DND-41 (cell line): Measurements from ENCODE around the gene ATP2B3.

Source experiments
- ATAC-seq: fragments of 200-7000 bp; cut with Tn5 transposase; 3 replicates; pipeline ENCODE4 v1.9.1; 2021; ENCODE audit warnings: low read depth; ENCODE audit not compliant: insufficient read depth
- DNase-seq: peaks from one replicate; pipeline ENCODE4 v3.0.0-alpha.2; 2020
- H2AFZ ChIP-seq: 2 replicates; pipeline ENCODE4 v1.6.0; 2012; ENCODE audit warnings: low read depth, low read length
- H3K27ac ChIP-seq: 2 replicates; pipeline ENCODE4 v1.5.1; 2012; ENCODE audit warnings: low read length, inconsistent platforms
- H3K27me3 ChIP-seq: fragments of 200-600 bp; sonication (generic); 2 replicates; pipeline ENCODE4 v1.6.0; 2012; ENCODE audit warnings: low read length, mild to moderate bottlenecking, inconsistent platforms; ENCODE audit not compliant: insufficient read depth, poor library complexity
- H3K36me3 ChIP-seq: 2 replicates; pipeline ENCODE4 v1.5.1; 2012; ENCODE audit warnings: low read length, inconsistent platforms; ENCODE audit not compliant: insufficient read depth
- H3K4me1 ChIP-seq: 2 replicates; pipeline ENCODE4 v1.5.1; 2012; ENCODE audit warnings: mild to moderate bottlenecking, low read length; ENCODE audit not compliant: insufficient read depth
- H3K4me2 ChIP-seq: 2 replicates; pipeline ENCODE4 v1.6.0; 2012; ENCODE audit warnings: mild to moderate bottlenecking, moderate library complexity, low read length, inconsistent platforms; ENCODE audit not compliant: insufficient read depth
- H3K4me3 ChIP-seq, 2 experiments: fragments of 200-600 bp in 1 of 2; shearing (Covaris generic) in 1 of 2; 2 replicates each; pipeline ENCODE4 v1.5.1; 2012 to 2016; ENCODE audit warnings: inconsistent platforms in 2 of 2, low read length in 2 of 2, mild to moderate bottlenecking in 2 of 2, low read depth in 1 of 2, moderate library complexity in 1 of 2
- H3K79me2 ChIP-seq: 2 replicates; pipeline ENCODE4 v1.6.0; 2012; ENCODE audit warnings: low read length, inconsistent platforms; ENCODE audit not compliant: insufficient read depth
- H3K9ac ChIP-seq: 2 replicates; pipeline ENCODE4 v1.6.0; 2012; ENCODE audit warnings: low read depth, mild to moderate bottlenecking, inconsistent platforms, low read length, moderate library complexity
- H3K9me3 ChIP-seq: 2 replicates; pipeline ENCODE4 v1.5.1; 2012; ENCODE audit warnings: low read length, moderate library complexity, mild to moderate bottlenecking, inconsistent platforms; ENCODE audit not compliant: insufficient read depth, severe bottlenecking
- H4K20me1 ChIP-seq: 2 replicates; pipeline ENCODE4 v1.6.0; 2012; ENCODE audit warnings: low read length; ENCODE audit not compliant: insufficient read depth
- CTCF ChIP-seq: IDR thresholded peaks from 2 replicates; pipeline ENCODE4 v1.5.1; 2012; ENCODE audit warnings: borderline replicate concordance, low read length, moderate library complexity, mild to moderate bottlenecking; ENCODE audit not compliant: poor library complexity, severe bottlenecking; ENCODE audit errors: extremely low read depth
- EZH2 ChIP-seq: IDR thresholded peaks from 3 replicates; pipeline ENCODE4 v1.6.1; 2012; ENCODE audit warnings: borderline replicate concordance, low read depth, mild to moderate bottlenecking, moderate library complexity, low read length, inconsistent platforms; ENCODE audit not compliant: severe bottlenecking

Gene ATP2B3

GRCh38 chrX:153521034-153521433 lies 3.6 kb downstream of the ATP2B3 start:
- H3K36me3 ChIP-seq, result no peaks in the 10 kb centered on the region
- H3K9me3 ChIP-seq, result no peaks in the 10 kb centered on the region
- no peaks in the 10 kb centered on the region for H4K20me1 ChIP-seq
- no peaks in the 10 kb centered on the region for H3K4me1 ChIP-seq
- TF ChIP-seq EZH2 (no peak), CTCF (no peak)
- H3K27me3 ChIP-seq, result no peaks in the 10 kb centered on the region
- ATAC-seq, result no peak
- H3K4me3 ChIP-seq, result no peak overlapping the region
- no peak overlapping the region for H3K9ac ChIP-seq
- no peak for DNase-seq
- H3K4me2 ChIP-seq, result no peak overlapping the region
- H2AFZ ChIP-seq, result no peak overlapping the region
- no peaks in the 10 kb centered on the region for H3K79me2 ChIP-seq
- H3K27ac ChIP-seq, result no peak overlapping the region

- H3K4me2 ChIP-seq, result no peak overlapping the region
- TF ChIP-seq EZH2 (no peak), CTCF (no peak)
- ATAC-seq, result no peak
Measured at GRCh38 chrX:153522259-153522658, 4.8 kb downstream of the ATP2B3 start.

GRCh38 chrX:153523269-153523668 lies 5.8 kb downstream of the ATP2B3 start:
- H3K27ac ChIP-seq, result no peak overlapping the region

More at GRCh38 chrX:153522259-153522658, 4.8 kb downstream of the ATP2B3 start:
- Histone ChIP-seq H4K20me1 (no peaks in the 10 kb centered on the region), H3K9me3 (no peaks in the 10 kb centered on the region), H2AFZ (no peak overlapping the region), H3K36me3 (no peaks in the 10 kb centered on the region), H3K9ac (no peak overlapping the region), H3K4me3 (no peak overlapping the region), H3K4me1 (no peaks in the 10 kb centered on the region), H3K79me2 (no peaks in the 10 kb centered on the region), H3K27me3 (no peaks in the 10 kb centered on the region), H3K27ac (no peak overlapping the region)
- no peak for DNase-seq

More at GRCh38 chrX:153523269-153523668, 5.8 kb downstream of the ATP2B3 start:
- Histone ChIP-seq H3K4me3 (no peak overlapping the region), H3K79me2 (no peaks in the 10 kb centered on the region), H3K4me2 (no peak overlapping the region), H3K9me3 (no peaks in the 10 kb centered on the region), H3K9ac (no peak overlapping the region), H4K20me1 (no peaks in the 10 kb centered on the region), H3K36me3 (no peaks in the 10 kb centered on the region), H3K27me3 (no peaks in the 10 kb centered on the region), H2AFZ (no peak overlapping the region), H3K4me1 (no peaks in the 10 kb centered on the region)
- no peak for DNase-seq
- no peak for TF ChIP-seq EZH2
- TF ChIP-seq CTCF, result no peak
- ATAC-seq, result no peak
